HepG2 (cell line): ENCODE data around the gene RNASE8. TPM values are rescaled to one million over a fixed set of nuclear protein-coding genes. Genes with fewer than 3 reads are reported as not detected.
A peak's percentile ranks its signal among the peaks of the same experiment; 100 is the strongest.

Source experiments
- BCL6 ChIP-seq: IDR thresholded peaks from 2 replicates; pipeline ENCODE4 v1.6.1; 2016; ENCODE audit warnings: missing genetic modification reagents, missing compliant biosample characterization
- CAMTA2 ChIP-seq: sonication (generic); formaldehyde crosslinking; IDR thresholded peaks from 2 replicates; pipeline ENCODE4 v1.4.0; 2020; ENCODE audit warnings: mild to moderate bottlenecking, missing genetic modification reagents, borderline replicate concordance
- CBX1 ChIP-seq: IDR thresholded peaks from one replicate; pipeline ENCODE4 v1.6.1; 2016; ENCODE audit warnings: antibody characterized with exemption, low read depth
- ELF1 ChIP-seq: sonication (generic); formaldehyde crosslinking; IDR thresholded peaks from 2 replicates; pipeline ENCODE4 v1.4.0; 2020; ENCODE audit warnings: missing genetic modification reagents
- HES4 ChIP-seq: sonication (generic); formaldehyde crosslinking; IDR thresholded peaks from 2 replicates; pipeline ENCODE4 v1.9.0; 2021; ENCODE audit warnings: mild to moderate bottlenecking, missing genetic modification reagents, borderline replicate concordance
- KDM1A ChIP-seq: IDR thresholded peaks from 2 replicates; pipeline ENCODE4 v1.6.1; 2016; ENCODE audit warnings: missing compliant biosample characterization
- PAF1 ChIP-seq: IDR thresholded peaks from 2 replicates; pipeline ENCODE4 v1.6.1; 2016; ENCODE audit warnings: missing genetic modification reagents, missing compliant biosample characterization
- PTBP1 ChIP-seq: fragments of 200-400 bp; formaldehyde crosslinking; IDR thresholded peaks from 2 replicates; pipeline ENCODE4 v1.6.1; 2018; ENCODE audit warnings: low read length, low read depth; ENCODE audit not compliant: poor library complexity, severe bottlenecking
- TARDBP ChIP-seq: sonication (generic); formaldehyde crosslinking; IDR thresholded peaks from 2 replicates; pipeline ENCODE4 v1.8.0; 2022; ENCODE audit warnings: mild to moderate bottlenecking, missing genetic modification reagents
- TBL1XR1 ChIP-seq: fragments of 150-350 bp; IDR thresholded peaks from 2 replicates; pipeline ENCODE4 v1.6.1; 2014; ENCODE audit warnings: borderline replicate concordance, low read length; ENCODE audit not compliant: partially characterized antibody
- TCF12 ChIP-seq, 2 experiments: fragments of 450-650 bp in 1 of 2; sonication (generic) in 1 of 2; formaldehyde crosslinking in 1 of 2; IDR thresholded peaks; 2 replicates each; pipeline versions ENCODE4 v1.6.1 to v1.8.0; 2017 to 2022; ENCODE audit warnings: antibody characterized with exemption in 1 of 2, mild to moderate bottlenecking in 1 of 2, missing genetic modification reagents in 1 of 2, moderate library complexity in 1 of 2
- TOPORS ChIP-seq: sonication (generic); formaldehyde crosslinking; IDR thresholded peaks from 2 replicates; pipeline ENCODE4 v1.8.0; 2023; ENCODE audit warnings: mild to moderate bottlenecking, missing genetic modification reagents
- ZBTB7A ChIP-seq: sonication (generic); formaldehyde crosslinking; IDR thresholded peaks from 2 replicates; pipeline ENCODE4 v1.8.0; 2022; ENCODE audit warnings: mild to moderate bottlenecking, missing genetic modification reagents
- ZNF124 ChIP-seq: sonication (generic); formaldehyde crosslinking; IDR thresholded peaks from 2 replicates; pipeline ENCODE4 v1.4.0; 2020; ENCODE audit warnings: missing genetic modification reagents
- ZNF282 ChIP-seq: fragments of 450-650 bp; IDR thresholded peaks from 2 replicates; pipeline ENCODE4 v1.6.1; 2018; ENCODE audit not compliant: partially characterized antibody
- ZNF335 ChIP-seq: sonication (generic); formaldehyde crosslinking; IDR thresholded peaks from 2 replicates; pipeline ENCODE4 v1.4.0; 2020; ENCODE audit warnings: missing genetic modification reagents
- ZNF713 ChIP-seq: sonication (generic); formaldehyde crosslinking; IDR thresholded peaks from 2 replicates; pipeline ENCODE4 v1.4.0; 2020; ENCODE audit warnings: mild to moderate bottlenecking, missing genetic modification reagents
- ZNF737 ChIP-seq: sonication (generic); formaldehyde crosslinking; IDR thresholded peaks from 2 replicates; pipeline ENCODE4 v1.5.0; 2020; ENCODE audit warnings: missing genetic modification reagents, mild to moderate bottlenecking, borderline replicate concordance
- ZNF781 ChIP-seq: sonication (generic); formaldehyde crosslinking; IDR thresholded peaks from 2 replicates; pipeline ENCODE4 v1.5.1; 2020; ENCODE audit warnings: borderline replicate concordance, mild to moderate bottlenecking, missing genetic modification reagents; ENCODE audit errors: not compliant biosample characterization
- ZNF790 ChIP-seq: sonication (generic); formaldehyde crosslinking; IDR thresholded peaks from 2 replicates; pipeline ENCODE4 v1.8.0; 2022; ENCODE audit warnings: missing genetic modification reagents, mild to moderate bottlenecking, borderline replicate concordance
- ZSCAN25 ChIP-seq: sonication (generic); formaldehyde crosslinking; IDR thresholded peaks from 2 replicates; pipeline ENCODE4 v1.8.0; 2022; ENCODE audit warnings: mild to moderate bottlenecking, missing genetic modification reagents
- polyA plus RNA-seq, 8 experiments: library from polyadenylated mRNA; depleted of rRNA in 3 of 8; stranded (reverse) in 7 of 8; unstranded in 1 of 8; fragments of >200 nt; fragmentation: Illumina TruSeq in 4 of 8; extraction: Trizol in 4 of 8; gene quantifications; 2 replicates each; pipeline versions ENCODE4 v1.2.1 to v1.2.3, GENCODE V29; 2011 to 2016; ENCODE audit warnings: low read depth in 4 of 8, missing spikeins in 1 of 8, mixed read lengths in 1 of 8; ENCODE audit not compliant: insufficient read depth in 1 of 8
- total RNA-seq, 5 experiments: library from RNA; depleted of rRNA; stranded (reverse); fragments of >200 nt; fragmentation: Illumina TruSeq; extraction: Trizol; gene quantifications; 2 replicates each; pipeline ENCODE4 v1.2.3, GENCODE V29; 2016; ENCODE audit warnings: low read depth in 1 of 5
- TF ChIP-seq, protein P1 (sequence below): sonication (generic); formaldehyde crosslinking; IDR thresholded peaks from 2 replicates; pipeline ENCODE4 v1.4.0; 2020; ENCODE audit warnings: missing genetic modification reagents
- TF ChIP-seq, protein P2 (sequence below): sonication (generic); formaldehyde crosslinking; IDR thresholded peaks from 2 replicates; pipeline ENCODE4 v1.5.1; 2020; ENCODE audit warnings: mild to moderate bottlenecking, moderate library complexity, missing genetic modification reagents
- TF ChIP-seq, protein P3 (sequence below): sonication (generic); formaldehyde crosslinking; IDR thresholded peaks from 2 replicates; pipeline ENCODE4 v1.5.0; 2020; ENCODE audit warnings: missing genetic modification reagents, mild to moderate bottlenecking, borderline replicate concordance
- TF ChIP-seq, protein P4 (sequence below): sonication (generic); formaldehyde crosslinking; IDR thresholded peaks from 2 replicates; pipeline ENCODE4 v1.8.0; 2022; ENCODE audit warnings: missing genetic modification reagents, mild to moderate bottlenecking, borderline replicate concordance

The RNASE8 gene
- total and polyA plus RNA-seq, 2 of the 13 experiments (the other 11 are each of a cell fraction or from before 2014, with no cell fraction given), result not detected

DNA sequence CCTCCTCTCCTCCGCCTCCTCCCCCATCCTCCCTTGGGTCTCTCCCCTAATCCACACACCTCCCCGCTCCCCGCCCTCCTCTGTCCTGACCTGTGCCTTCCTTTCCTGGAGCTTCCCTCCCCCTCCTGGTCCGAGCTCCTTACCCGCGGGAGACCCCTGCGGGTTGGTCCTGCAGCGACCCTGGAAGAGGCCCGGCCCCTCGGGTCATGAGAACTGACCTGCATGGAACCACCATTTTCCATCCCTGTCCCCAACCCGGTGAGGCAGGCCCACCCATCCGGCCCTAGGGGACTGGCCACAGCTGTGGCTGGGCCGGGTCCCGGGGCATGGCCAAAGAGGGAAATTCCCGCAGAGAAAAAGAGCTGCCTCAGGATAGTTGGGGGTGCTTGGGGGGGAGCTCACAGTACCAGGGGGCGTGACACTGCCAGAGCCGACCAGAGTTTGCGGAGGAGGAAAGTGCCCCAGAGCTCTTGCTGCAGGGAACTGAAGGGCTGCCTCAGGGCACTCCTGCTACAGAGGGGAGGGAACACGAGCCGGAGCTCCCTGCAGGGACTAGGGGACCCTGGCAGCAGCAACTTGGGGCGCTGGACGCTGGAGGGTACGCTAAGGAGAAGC is 13.1 kb downstream of the RNASE8 start (continued):
- TF ChIP-seq, protein P1, sequence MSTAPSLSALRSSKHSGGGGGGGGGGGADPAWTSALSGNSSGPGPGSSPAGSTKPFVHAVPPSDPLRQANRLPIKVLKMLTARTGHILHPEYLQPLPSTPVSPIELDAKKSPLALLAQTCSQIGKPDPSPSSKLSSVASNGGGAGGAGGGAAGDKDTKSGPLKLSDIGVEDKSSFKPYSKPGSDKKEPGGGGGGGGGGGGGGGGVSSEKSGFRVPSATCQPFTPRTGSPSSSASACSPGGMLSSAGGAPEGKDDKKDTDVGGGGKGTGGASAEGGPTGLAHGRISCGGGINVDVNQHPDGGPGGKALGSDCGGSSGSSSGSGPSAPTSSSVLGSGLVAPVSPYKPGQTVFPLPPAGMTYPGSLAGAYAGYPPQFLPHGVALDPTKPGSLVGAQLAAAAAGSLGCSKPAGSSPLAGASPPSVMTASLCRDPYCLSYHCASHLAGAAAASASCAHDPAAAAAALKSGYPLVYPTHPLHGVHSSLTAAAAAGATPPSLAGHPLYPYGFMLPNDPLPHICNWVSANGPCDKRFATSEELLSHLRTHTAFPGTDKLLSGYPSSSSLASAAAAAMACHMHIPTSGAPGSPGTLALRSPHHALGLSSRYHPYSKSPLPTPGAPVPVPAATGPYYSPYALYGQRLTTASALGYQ (CRISPR knock-in tag), result no peak
- TF ChIP-seq ELF1 (CRISPR knock-in tag), result no peak
- no peak for TF ChIP-seq ZNF713 (CRISPR knock-in tag)
- TF ChIP-seq PAF1 (CRISPR knock-in tag), result no peak
- no peak for TF ChIP-seq KDM1A (CRISPR knock-in tag)
- no peak; the same call in none of the 2 replicates for TF ChIP-seq TOPORS
- no peak for TF ChIP-seq CAMTA2
- TF ChIP-seq, protein P2, sequence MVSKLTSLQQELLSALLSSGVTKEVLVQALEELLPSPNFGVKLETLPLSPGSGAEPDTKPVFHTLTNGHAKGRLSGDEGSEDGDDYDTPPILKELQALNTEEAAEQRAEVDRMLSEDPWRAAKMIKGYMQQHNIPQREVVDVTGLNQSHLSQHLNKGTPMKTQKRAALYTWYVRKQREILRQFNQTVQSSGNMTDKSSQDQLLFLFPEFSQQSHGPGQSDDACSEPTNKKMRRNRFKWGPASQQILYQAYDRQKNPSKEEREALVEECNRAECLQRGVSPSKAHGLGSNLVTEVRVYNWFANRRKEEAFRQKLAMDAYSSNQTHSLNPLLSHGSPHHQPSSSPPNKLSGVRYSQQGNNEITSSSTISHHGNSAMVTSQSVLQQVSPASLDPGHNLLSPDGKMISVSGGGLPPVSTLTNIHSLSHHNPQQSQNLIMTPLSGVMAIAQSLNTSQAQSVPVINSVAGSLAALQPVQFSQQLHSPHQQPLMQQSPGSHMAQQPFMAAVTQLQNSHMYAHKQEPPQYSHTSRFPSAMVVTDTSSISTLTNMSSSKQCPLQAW, result peak; percentile 61; the same call in 1 of the 2 replicates
- TF ChIP-seq ZNF124 (CRISPR knock-in tag), result no peak
- no peak for TF ChIP-seq CBX1
- TF ChIP-seq, protein P3, sequence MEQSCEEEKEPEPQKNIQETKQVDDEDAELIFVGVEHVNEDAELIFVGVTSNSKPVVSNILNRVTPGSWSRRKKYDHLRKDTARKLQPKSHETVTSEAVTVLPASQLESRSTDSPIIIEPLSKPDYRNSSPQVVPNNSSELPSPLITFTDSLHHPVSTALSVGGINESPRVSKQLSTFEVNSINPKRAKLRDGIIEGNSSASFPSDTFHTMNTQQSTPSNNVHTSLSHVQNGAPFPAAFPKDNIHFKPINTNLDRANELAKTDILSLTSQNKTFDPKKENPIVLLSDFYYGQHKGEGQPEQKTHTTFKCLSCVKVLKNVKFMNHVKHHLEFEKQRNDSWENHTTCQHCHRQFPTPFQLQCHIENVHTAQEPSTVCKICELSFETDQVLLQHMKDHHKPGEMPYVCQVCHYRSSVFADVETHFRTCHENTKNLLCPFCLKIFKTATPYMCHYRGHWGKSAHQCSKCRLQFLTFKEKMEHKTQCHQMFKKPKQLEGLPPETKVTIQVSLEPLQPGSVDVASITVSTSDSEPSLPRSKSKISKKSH (CRISPR knock-in tag), result no peak
- TF ChIP-seq ZNF781 (CRISPR knock-in tag), result no peak
- TF ChIP-seq TBL1XR1, result no peak
- no peak for TF ChIP-seq BCL6 (CRISPR knock-in tag)
- TF ChIP-seq, protein P4, sequence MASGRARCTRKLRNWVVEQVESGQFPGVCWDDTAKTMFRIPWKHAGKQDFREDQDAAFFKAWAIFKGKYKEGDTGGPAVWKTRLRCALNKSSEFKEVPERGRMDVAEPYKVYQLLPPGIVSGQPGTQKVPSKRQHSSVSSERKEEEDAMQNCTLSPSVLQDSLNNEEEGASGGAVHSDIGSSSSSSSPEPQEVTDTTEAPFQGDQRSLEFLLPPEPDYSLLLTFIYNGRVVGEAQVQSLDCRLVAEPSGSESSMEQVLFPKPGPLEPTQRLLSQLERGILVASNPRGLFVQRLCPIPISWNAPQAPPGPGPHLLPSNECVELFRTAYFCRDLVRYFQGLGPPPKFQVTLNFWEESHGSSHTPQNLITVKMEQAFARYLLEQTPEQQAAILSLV (CRISPR knock-in tag), result no peak; the same call in 1 of the 2 replicates
- TF ChIP-seq TCF12 (IDR thresholded peaks at IDR 0.05), result no peak
- TF ChIP-seq TCF12 (CRISPR knock-in tag; IDR thresholded peaks at IDR 0.05), result no peak
- no peak; the same call in 1 of the 2 replicates for TF ChIP-seq ZSCAN25
- TF ChIP-seq HES4 (CRISPR knock-in tag), result 0 out of 2 replicates have a peak, but pooled peaks have one; percentile 2
- no peak for TF ChIP-seq ZNF335
- no peak for TF ChIP-seq ZNF737
- TF ChIP-seq ZNF282, result no peak
- peak; percentile 66 for TF ChIP-seq PTBP1
- peak; percentile 96 for TF ChIP-seq ZBTB7A (CRISPR knock-in tag)
- no peak for TF ChIP-seq ZNF790 (CRISPR knock-in tag)
- peak; percentile 17; the same call in 1 of the 2 replicates for TF ChIP-seq TARDBP (CRISPR knock-in tag)
